Keratinocyte (primary cell): ENCODE data around the gene DLG1.

ENCODE experiments used
- CTCF ChIP-seq, 3 experiments: IDR thresholded peaks in 1 of 3; conservative IDR thresholded peaks in 1 of 3; optimal IDR thresholded peaks in 1 of 3; 2 replicates in 2 of 3; 3 replicates in 1 of 3; pipeline versions ENCODE3 to v1.5.1; 2011; ENCODE audit warnings: low read length in 3 of 3, mild to moderate bottlenecking in 3 of 3, moderate library complexity in 2 of 3, control low read depth in 1 of 3, inconsistent platforms in 1 of 3; ENCODE audit not compliant: insufficient read depth in 2 of 3; ENCODE audit errors: extremely low read depth in 1 of 3
- EZH2 ChIP-seq: IDR thresholded peaks from one replicate; pipeline ENCODE4 v1.6.1; 2012; ENCODE audit warnings: inconsistent platforms, mild to moderate bottlenecking, low read length, moderate library complexity

GRCh38 chr3:197297002-197297401, 1.4 kb downstream of the DLG1 start:
- no peak for TF ChIP-seq CTCF (optimal IDR thresholded peaks at IDR 0.05 in 1 of 3, IDR thresholded peaks at IDR 0.05 in 1 of 3, conservative IDR thresholded peaks at IDR 0.05 in 1 of 3; ENCODE audit: extremely low read depth in 1 of 3, insufficient read depth in 2 of 3, low read length in 3 of 3)
- TF ChIP-seq EZH2 = no peak
